GM10266 (cell line): ENCODE data around the gene MEF2A.
A peak's percentile ranks its signal among the peaks of the same experiment; 100 is the strongest.

ENCODE experiments used
- DNase-seq: peaks from one replicate; pipeline ENCODE4 v3.0.0; 2012; ENCODE audit errors: extremely low spot score
- TF ChIP-seq, protein P1 (sequence below): IDR thresholded peaks from 2 replicates; pipeline ENCODE4 v1.5.1; 2012; ENCODE audit warnings: mild to moderate bottlenecking, low read depth; ENCODE audit not compliant: control insufficient read depth, insufficient read depth; ENCODE audit errors: missing control alignments

Gene MEF2A

DNA sequence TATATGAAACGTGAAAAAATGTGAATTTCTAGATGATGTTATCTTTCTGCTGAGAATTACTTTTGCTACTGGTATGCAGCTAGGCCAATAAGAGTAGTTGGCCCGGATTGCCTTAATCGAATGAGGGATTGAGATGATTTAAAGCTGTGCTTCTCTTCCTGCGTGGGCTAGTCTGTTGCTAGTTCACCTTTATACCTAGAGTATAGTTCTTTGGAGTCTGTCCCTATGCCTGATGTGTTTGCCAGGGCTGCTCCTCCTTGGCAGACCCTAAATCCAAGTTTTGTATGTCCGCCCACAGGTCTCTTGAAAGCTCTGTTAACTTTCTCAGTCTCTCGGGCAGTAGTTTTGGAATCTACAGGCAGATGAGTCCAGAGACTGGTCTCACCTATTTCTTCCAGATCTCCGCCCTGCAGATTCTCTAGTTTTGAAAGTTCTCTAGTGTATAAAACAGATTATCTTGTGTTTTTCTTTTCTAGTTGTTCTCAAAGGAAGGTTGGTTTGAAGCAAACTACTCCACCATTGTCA is 64.9 kb downstream of the MEF2A start:
- no peak for DNase-seq
- TF ChIP-seq, protein P1, sequence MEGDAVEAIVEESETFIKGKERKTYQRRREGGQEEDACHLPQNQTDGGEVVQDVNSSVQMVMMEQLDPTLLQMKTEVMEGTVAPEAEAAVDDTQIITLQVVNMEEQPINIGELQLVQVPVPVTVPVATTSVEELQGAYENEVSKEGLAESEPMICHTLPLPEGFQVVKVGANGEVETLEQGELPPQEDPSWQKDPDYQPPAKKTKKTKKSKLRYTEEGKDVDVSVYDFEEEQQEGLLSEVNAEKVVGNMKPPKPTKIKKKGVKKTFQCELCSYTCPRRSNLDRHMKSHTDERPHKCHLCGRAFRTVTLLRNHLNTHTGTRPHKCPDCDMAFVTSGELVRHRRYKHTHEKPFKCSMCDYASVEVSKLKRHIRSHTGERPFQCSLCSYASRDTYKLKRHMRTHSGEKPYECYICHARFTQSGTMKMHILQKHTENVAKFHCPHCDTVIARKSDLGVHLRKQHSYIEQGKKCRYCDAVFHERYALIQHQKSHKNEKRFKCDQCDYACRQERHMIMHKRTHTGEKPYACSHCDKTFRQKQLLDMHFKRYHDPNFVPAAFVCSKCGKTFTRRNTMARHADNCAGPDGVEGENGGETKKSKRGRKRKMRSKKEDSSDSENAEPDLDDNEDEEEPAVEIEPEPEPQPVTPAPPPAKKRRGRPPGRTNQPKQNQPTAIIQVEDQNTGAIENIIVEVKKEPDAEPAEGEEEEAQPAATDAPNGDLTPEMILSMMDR: no peak

DNA sequence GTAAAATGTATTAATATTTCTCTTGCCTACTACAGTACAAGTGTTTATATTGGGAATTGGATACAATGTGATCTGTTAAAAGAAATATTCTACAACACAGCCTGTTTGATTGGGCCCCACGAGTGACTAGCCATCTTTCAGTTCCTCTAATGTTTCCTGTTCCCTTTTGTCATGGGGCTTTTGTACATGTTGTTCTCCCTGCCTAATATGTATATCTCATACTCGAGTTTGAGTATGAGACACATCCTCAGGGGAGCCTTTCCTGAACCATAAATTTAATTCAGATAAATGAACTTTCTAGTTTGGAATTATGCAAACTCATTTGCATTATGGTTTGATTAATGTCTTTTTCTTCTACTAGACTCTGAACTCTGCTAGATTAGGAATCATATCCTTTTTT is 65.5 kb downstream of the MEF2A start:
- TF ChIP-seq, protein P1: no peak
- DNase-seq: peak; percentile 38

DNA sequence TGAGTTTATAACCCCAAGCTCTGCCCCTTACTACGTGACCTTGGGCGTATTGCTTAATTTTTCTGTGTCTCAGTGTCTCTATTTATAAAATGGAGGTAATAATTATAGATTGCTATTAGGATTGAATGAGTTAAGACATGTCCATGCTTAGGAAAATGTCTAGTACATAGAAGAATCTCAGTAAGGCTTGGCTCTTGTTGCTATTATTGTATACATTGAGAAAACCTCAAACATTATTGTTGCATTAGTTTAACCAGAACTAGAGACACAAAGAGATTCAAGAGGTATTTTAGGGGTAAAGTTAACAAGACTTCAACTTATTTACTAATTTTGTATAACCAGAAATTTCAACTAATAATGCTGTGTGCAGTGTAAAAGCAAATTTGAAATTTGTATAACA is 66.7 kb downstream of the MEF2A start:
- no peak for DNase-seq
- TF ChIP-seq, protein P1: no peak

DNA sequence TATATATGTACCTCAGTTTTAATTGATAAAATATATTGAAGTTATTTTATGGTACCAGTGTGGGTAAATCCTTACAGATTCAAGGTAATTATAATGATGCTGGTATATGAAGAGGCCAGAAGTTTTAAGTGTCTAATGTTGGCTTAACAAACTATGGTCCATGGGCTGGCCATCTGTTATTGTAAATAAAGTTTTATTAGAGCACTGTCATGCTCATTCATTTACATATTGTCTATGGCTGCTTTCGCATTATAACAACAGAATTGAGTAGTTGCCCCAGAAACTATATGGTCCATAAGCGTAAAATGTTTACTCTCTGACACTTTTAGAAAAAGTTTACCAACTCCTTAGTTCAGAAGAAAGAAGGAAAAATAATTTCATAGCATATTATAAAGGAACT is 67.9 kb downstream of the MEF2A start:
- DNase-seq: no peak
- TF ChIP-seq, protein P1: no peak

DNA sequence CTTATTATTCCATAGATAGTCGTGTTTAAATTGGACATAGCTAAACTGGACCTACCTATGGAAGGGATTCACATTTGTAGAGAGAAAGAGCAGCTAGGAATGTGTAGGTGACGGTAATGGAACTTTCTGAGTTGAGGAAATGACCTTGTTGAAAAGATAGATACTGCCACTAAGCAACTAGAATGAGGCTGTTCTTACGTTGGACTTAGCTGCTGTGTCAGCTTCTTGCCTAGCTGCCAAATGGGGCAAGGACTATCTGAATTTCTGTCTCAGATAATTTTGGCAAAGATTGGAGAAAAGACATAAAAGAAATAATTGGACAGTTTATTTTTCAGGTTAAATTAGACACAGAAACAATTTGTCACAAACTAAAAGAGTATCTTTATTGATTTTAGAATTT is 68.8 kb downstream of the MEF2A start:
- TF ChIP-seq, protein P1: no peak
- no peak for DNase-seq

DNA sequence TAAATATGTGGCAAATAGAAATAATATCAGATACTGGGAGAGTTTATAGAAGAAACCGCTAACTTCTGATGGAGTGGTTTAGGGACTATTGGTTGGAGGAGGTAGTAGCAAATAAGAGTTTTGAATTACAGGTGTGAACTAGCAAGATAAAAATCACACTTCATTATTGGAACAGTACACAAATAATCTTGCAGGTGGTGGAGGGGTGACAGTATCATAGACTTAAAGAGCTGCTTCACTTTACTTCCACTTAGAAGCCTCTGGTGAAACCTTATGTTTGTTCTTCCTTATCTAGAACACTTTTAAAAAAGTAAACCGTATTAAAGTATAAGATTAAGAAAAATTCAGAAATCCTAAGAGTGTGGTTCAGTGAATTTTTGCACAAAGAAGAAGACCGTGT is 69.4 kb downstream of the MEF2A start:
- TF ChIP-seq, protein P1: no peak
- DNase-seq: no peak

DNA sequence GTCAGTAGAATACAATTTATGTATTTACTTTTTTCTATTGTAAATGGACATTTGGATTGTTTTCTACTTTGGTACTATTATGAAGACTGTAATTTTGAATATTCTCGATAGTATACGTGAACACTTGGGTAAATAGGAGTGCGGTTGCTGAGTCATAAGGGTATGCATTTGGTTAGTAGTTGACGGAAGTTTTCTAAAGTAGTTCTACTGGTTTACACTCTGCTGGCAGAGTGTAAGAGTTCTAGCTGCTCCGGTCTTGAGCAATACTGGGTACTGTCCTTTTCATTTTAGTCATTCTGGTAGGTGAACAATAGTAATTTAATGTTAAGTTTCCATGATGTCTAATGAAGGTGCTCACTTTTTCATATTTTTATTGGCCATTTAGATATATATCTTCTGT is 70.0 kb downstream of the MEF2A start:
- DNase-seq: no peak
- TF ChIP-seq, protein P1: no peak
